IMR-90 (cell line): Measurements from ENCODE around the gene PIEZO1. TPM values are rescaled to one million over a fixed set of nuclear protein-coding genes. Genes with fewer than 3 reads are reported as not detected.

Experiments used
- ATAC-seq: fragments of 200-7000 bp; cut with Tn5 transposase; 2 replicates; pipeline ENCODE4 v1.9.1; 2020; ENCODE audit warnings: low read depth, mild to moderate bottlenecking, moderate library complexity
- BruUV-seq: library from RNA; stranded (reverse); fragments of 400-500 nt; replicated peaks from 2 replicates; lab custom pipeline; 2021; lab: Mats Ljungman, UMichigan
- CTCF ChIA-PET: fragments of 300-600 bp; formaldehyde crosslinking; extraction: SDS; loops from one replicate; lab custom pipeline; 2021; ENCODE audit warnings: antibody characterized with exemption; lab: Yijun Ruan, JAX
- POLR2A ChIA-PET: fragments of 300-600 bp; sonication (Branson Sonifier 250); formaldehyde crosslinking; loops from one replicate; lab custom pipeline; 2022; ENCODE audit warnings: antibody characterized with exemption; ENCODE audit not compliant: unreplicated experiment; lab: Charles Lee
- DNase-seq: peaks from one replicate; pipeline ENCODE4 v3.0.0; 2013
- H2AFZ ChIP-seq: replicated peaks from 2 replicates; pipeline ENCODE3; 2013; ENCODE audit warnings: low read length, mild to moderate bottlenecking; ENCODE audit not compliant: poor library complexity
- H2AK5ac ChIP-seq: 2 replicates; pipeline ENCODE4 v1.6.1; 2013; ENCODE audit warnings: low read depth, low read length, inconsistent platforms
- H2AK9ac ChIP-seq: replicated peaks from 2 replicates; pipeline ENCODE3; 2013; ENCODE audit warnings: mild to moderate bottlenecking, low read depth, low read length, moderate library complexity; ENCODE audit not compliant: poor library complexity
- H2BK120ac ChIP-seq: 2 replicates; pipeline ENCODE4 v1.6.1; 2013; ENCODE audit warnings: low read depth, low read length, inconsistent platforms
- H2BK15ac ChIP-seq: 3 replicates; pipeline ENCODE4 v1.6.1; 2013; ENCODE audit warnings: low read depth, low read length, inconsistent platforms
- H2BK20ac ChIP-seq: 2 replicates; pipeline ENCODE4 v1.6.1; 2013; ENCODE audit warnings: low read depth, mild to moderate bottlenecking, inconsistent platforms, low read length, moderate library complexity
- H2BK5ac ChIP-seq: 2 replicates; pipeline ENCODE4 v1.6.1; 2013; ENCODE audit warnings: mild to moderate bottlenecking, low read depth, low read length, inconsistent platforms; ENCODE audit not compliant: poor library complexity, severe bottlenecking
- H3K14ac ChIP-seq: replicated peaks from 2 replicates; pipeline ENCODE4 v1.6.1; 2013; ENCODE audit warnings: low read depth, low read length, inconsistent platforms
- H3K18ac ChIP-seq: 2 replicates; pipeline ENCODE4 v1.6.1; 2013; ENCODE audit warnings: low read depth, low read length, control low read depth
- H3K23ac ChIP-seq: 2 replicates; pipeline ENCODE4 v1.6.1; 2013; ENCODE audit warnings: low read depth, low read length, inconsistent platforms
- H3K27ac ChIP-seq: 2 replicates; pipeline ENCODE4 v1.5.1; 2013; ENCODE audit warnings: mild to moderate bottlenecking, control low read depth, low read length; ENCODE audit not compliant: insufficient read depth
- H3K27me3 ChIP-seq: 2 replicates; pipeline ENCODE4 v1.6.1; 2013; ENCODE audit warnings: low read length; ENCODE audit not compliant: control insufficient read depth, insufficient read depth
- H3K36me3 ChIP-seq: 2 replicates; pipeline ENCODE4 v1.6.1; 2013; ENCODE audit warnings: low read length, mixed read lengths; ENCODE audit not compliant: control insufficient read depth, insufficient read depth
- H3K4ac ChIP-seq: 2 replicates; pipeline ENCODE4 v1.6.1; 2013; ENCODE audit warnings: low read depth, low read length, inconsistent platforms
- H3K4me1 ChIP-seq: 2 replicates; pipeline ENCODE4 v1.6.1; 2013; ENCODE audit warnings: low read length, mixed read lengths; ENCODE audit not compliant: control insufficient read depth, insufficient read depth
- H3K4me2 ChIP-seq: 2 replicates; pipeline ENCODE4 v1.6.1; 2013; ENCODE audit warnings: low read depth, mild to moderate bottlenecking, control low read depth, low read length, moderate library complexity
- H3K4me3 ChIP-seq: 2 replicates; pipeline ENCODE4 v1.5.1; 2013; ENCODE audit warnings: low read depth, mild to moderate bottlenecking, control low read depth, low read length, moderate library complexity; ENCODE audit not compliant: insufficient read depth
- H3K56ac ChIP-seq: 2 replicates; pipeline ENCODE4 v1.6.1; 2013; ENCODE audit warnings: low read length, inconsistent platforms; ENCODE audit not compliant: insufficient read depth; ENCODE audit errors: extremely low read depth
- H3K79me1 ChIP-seq, 2 experiments: 2 replicates each; pipeline ENCODE4 v1.6.1; 2013; ENCODE audit warnings: low read length in 2 of 2, inconsistent platforms in 1 of 2, low read depth in 1 of 2
- H3K9ac ChIP-seq: 2 replicates; pipeline ENCODE4 v1.6.1; 2013; ENCODE audit warnings: low read depth, low read length, control low read depth
- H3K9me1 ChIP-seq: 2 replicates; pipeline ENCODE4 v1.6.1; 2013; ENCODE audit warnings: low read length, inconsistent platforms; ENCODE audit not compliant: insufficient read depth
- H3K9me3 ChIP-seq: 2 replicates; pipeline ENCODE4 v1.6.1; 2013; ENCODE audit warnings: low read length; ENCODE audit not compliant: control insufficient read depth, insufficient read depth
- H4K20me1 ChIP-seq: 2 replicates; pipeline ENCODE4 v1.6.1; 2013; ENCODE audit warnings: low read length, inconsistent platforms; ENCODE audit not compliant: insufficient read depth
- H4K5ac ChIP-seq: 2 replicates; pipeline ENCODE4 v1.6.1; 2013; ENCODE audit warnings: mild to moderate bottlenecking, low read depth, low read length, control low read depth
- H4K8ac ChIP-seq, 2 experiments: 2 replicates each; pipeline ENCODE4 v1.6.1; 2013; ENCODE audit warnings: low read depth in 2 of 2, low read length in 2 of 2, control low read depth in 1 of 2, inconsistent platforms in 1 of 2
- H4K91ac ChIP-seq: 2 replicates; pipeline ENCODE4 v1.6.1; 2013; ENCODE audit warnings: low read depth, low read length, inconsistent platforms; ENCODE audit not compliant: insufficient read depth
- BHLHE40 ChIP-seq: fragments of 150-350 bp; IDR thresholded peaks from 2 replicates; pipeline ENCODE4 v1.6.1; 2016; ENCODE audit warnings: mild to moderate bottlenecking, low read depth, low read length
- CEBPB ChIP-seq: IDR thresholded peaks from 2 replicates; pipeline ENCODE4 v1.6.1; 2012; ENCODE audit warnings: low read depth, low read length, improper control_type of control experiment
- CHD1 ChIP-seq: IDR thresholded peaks from 2 replicates; pipeline ENCODE4 v1.6.1; 2012; ENCODE audit warnings: low read depth, low read length, improper control_type of control experiment
- FOS ChIP-seq: fragments of 150-350 bp; IDR thresholded peaks from 2 replicates; pipeline ENCODE4 v1.6.1; 2016; ENCODE audit warnings: low read depth, low read length
- MAFK ChIP-seq: IDR thresholded peaks from 2 replicates; pipeline ENCODE4 v1.6.1; 2012; ENCODE audit warnings: low read depth, low read length, improper control_type of control experiment
- POLR2A ChIP-seq: IDR thresholded peaks from 2 replicates; pipeline ENCODE4 v1.6.1; 2012; ENCODE audit warnings: mild to moderate bottlenecking, low read depth, low read length
- RCOR1 ChIP-seq: IDR thresholded peaks from 2 replicates; pipeline ENCODE4 v1.6.1; 2012; ENCODE audit warnings: mild to moderate bottlenecking, low read length, improper control_type of control experiment; ENCODE audit not compliant: insufficient replicate concordance
- RFX5 ChIP-seq: IDR thresholded peaks from 2 replicates; pipeline ENCODE4 v1.8.0; 2012; ENCODE audit warnings: low read depth, mild to moderate bottlenecking, low read length, moderate library complexity
- WGBS, 2 experiments: methylation state at CpG; one replicate each; pipeline versions ENCODE4 v1.1.5 to v1.1.7; 2013; ENCODE audit warnings: missing lambda C conversion rate in 2 of 2; ENCODE audit not compliant: insufficient read length in 1 of 2; ENCODE audit errors: extremely low coverage in 2 of 2; 5-methylcytosine and 5-hydroxymethylcytosine counted together
- dilution Hi-C: fragments of 300-500 bp; cut with HindIII; formaldehyde crosslinking; loops from one replicate; pipeline ENCODE4 v1.14.3; 2018; ENCODE audit warnings: low sequenced_read_pairs; ENCODE audit not compliant: unreplicated experiment
- in situ Hi-C: fragments of 300-500 bp; cut with MboI; formaldehyde crosslinking; loops from 3 replicates; pipeline ENCODE4 v1.14.3; 2019; ENCODE audit warnings: low sequenced_read_pairs, inconsistent platforms, mixed read lengths
- intact Hi-C: fragments of 100-400 bp; cut with micrococcal nuclease; formaldehyde crosslinking; loops from 2 replicates; pipeline ENCODE4 v1.10.0; 2022
- polyA plus RNA-seq, 3 experiments: library from polyadenylated mRNA; depleted of rRNA; stranded (reverse); fragments of >200 nt; gene quantifications; 2 replicates each; pipeline ENCODE4 v1.2.3, GENCODE V29; 2012; ENCODE audit warnings: low replicate concordance in 1 of 3
- total RNA-seq: library from RNA; depleted of rRNA; stranded (reverse); fragments of >200 nt; gene quantifications from 2 replicates; pipeline ENCODE4 v1.2.3, GENCODE V29; 2012
- TF ChIP-seq, protein P1 (sequence below): fragments of 150-350 bp; IDR thresholded peaks from 2 replicates; pipeline ENCODE4 v1.6.1; 2016; ENCODE audit warnings: low read depth, mild to moderate bottlenecking, low read length, moderate library complexity, borderline replicate concordance
- TF ChIP-seq, protein P2 (sequence below): conservative IDR thresholded peaks from 2 replicates; pipeline ENCODE4 v1.5.1; 2012; ENCODE audit warnings: mild to moderate bottlenecking, low read depth, low read length, improper control_type of control experiment
- TF ChIP-seq, protein P3 (sequence below): fragments of 150-350 bp; IDR thresholded peaks from 2 replicates; pipeline ENCODE4 v1.6.1; 2017; ENCODE audit warnings: mild to moderate bottlenecking, antibody characterized with exemption, low read length, low read depth

Gene PIEZO1
- total and polyA plus RNA-seq, 2 of the 4 experiments (the other 2 are of a cell fraction): 36.2 to 372 TPM

DNA sequence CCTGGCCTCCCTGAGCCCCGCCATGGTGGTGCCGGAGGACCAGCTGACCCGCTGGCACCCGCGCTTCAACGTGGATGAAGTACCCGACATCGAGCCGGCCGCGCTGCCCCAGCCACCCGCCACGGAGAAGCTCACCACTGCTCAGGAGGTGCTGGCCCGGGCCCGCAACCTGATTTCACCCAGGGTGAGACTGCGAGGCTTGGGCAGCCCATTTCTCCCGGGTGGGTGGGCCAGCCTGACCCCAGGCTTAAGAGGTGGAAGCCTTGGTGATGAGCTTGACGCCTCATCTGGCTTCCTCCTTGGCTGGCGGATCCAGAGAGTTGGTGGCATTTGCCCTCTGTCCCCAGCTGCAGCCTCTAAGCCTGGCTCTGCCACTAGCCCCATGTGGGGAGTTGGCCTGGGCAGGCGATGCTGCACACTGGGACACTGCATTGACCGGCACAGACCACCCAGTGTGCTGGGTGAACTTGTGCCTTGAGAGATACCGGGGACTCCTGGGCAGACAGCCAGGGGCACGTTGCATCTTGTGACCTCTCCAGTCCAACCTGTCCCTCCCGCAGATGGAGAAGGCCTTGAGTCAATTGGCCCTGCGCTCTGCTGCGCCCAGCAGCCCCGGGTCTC is 21.6 kb upstream of the PIEZO1 start:
- ChIA-PET CTCF (no interaction called here), POLR2A (no interaction called here)
- no peak overlapping the region for H2BK20ac ChIP-seq
- H3K14ac ChIP-seq: no peak overlapping the region
- no peak for TF ChIP-seq CEBPB
- TF ChIP-seq POLR2A: no peak
- TF ChIP-seq CHD1: no peak
- TF ChIP-seq RFX5: no peak
- TF ChIP-seq, protein P1, sequence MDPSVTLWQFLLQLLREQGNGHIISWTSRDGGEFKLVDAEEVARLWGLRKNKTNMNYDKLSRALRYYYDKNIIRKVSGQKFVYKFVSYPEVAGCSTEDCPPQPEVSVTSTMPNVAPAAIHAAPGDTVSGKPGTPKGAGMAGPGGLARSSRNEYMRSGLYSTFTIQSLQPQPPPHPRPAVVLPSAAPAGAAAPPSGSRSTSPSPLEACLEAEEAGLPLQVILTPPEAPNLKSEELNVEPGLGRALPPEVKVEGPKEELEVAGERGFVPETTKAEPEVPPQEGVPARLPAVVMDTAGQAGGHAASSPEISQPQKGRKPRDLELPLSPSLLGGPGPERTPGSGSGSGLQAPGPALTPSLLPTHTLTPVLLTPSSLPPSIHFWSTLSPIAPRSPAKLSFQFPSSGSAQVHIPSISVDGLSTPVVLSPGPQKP: no peak
- TF ChIP-seq BHLHE40: no peak
- TF ChIP-seq MAFK: no peak
- TF ChIP-seq FOS: no peak
- TF ChIP-seq RCOR1: no peak
- TF ChIP-seq, protein P2, sequence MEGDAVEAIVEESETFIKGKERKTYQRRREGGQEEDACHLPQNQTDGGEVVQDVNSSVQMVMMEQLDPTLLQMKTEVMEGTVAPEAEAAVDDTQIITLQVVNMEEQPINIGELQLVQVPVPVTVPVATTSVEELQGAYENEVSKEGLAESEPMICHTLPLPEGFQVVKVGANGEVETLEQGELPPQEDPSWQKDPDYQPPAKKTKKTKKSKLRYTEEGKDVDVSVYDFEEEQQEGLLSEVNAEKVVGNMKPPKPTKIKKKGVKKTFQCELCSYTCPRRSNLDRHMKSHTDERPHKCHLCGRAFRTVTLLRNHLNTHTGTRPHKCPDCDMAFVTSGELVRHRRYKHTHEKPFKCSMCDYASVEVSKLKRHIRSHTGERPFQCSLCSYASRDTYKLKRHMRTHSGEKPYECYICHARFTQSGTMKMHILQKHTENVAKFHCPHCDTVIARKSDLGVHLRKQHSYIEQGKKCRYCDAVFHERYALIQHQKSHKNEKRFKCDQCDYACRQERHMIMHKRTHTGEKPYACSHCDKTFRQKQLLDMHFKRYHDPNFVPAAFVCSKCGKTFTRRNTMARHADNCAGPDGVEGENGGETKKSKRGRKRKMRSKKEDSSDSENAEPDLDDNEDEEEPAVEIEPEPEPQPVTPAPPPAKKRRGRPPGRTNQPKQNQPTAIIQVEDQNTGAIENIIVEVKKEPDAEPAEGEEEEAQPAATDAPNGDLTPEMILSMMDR: no peak
- TF ChIP-seq, protein P3, sequence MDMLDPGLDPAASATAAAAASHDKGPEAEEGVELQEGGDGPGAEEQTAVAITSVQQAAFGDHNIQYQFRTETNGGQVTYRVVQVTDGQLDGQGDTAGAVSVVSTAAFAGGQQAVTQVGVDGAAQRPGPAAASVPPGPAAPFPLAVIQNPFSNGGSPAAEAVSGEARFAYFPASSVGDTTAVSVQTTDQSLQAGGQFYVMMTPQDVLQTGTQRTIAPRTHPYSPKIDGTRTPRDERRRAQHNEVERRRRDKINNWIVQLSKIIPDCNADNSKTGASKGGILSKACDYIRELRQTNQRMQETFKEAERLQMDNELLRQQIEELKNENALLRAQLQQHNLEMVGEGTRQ: no peak
- H2AFZ ChIP-seq: no peak overlapping the region
- peaks cover 19% of the 10 kb centered on the region for H3K4me1 ChIP-seq
- no TSS peak for BruUV-seq
- no peak overlapping the region for H4K8ac ChIP-seq
- no peak overlapping the region for H4K91ac ChIP-seq
- WGBS, 2 experiments: 91% methylated on average over 17 of the region's 27 CpGs; no CpG with 5 or more reads in 1 of the 2 experiments
- dilution Hi-C loops: no loop called here
- H2AK9ac ChIP-seq: peak overlapping the region; percentile 3
- no peak overlapping the region for H3K4me3 ChIP-seq
- no peak overlapping the region for H2BK5ac ChIP-seq
- H2AK5ac ChIP-seq: no peak overlapping the region
- no peak overlapping the region for H3K9ac ChIP-seq
- H3K18ac ChIP-seq: no peak overlapping the region
- no peaks in the 10 kb centered on the region for H3K9me1 ChIP-seq
- no peak overlapping the region for H3K56ac ChIP-seq
- in situ Hi-C loops: no loop called here
- H3K4me2 ChIP-seq: no peak overlapping the region
- no peak overlapping the region for H3K27ac ChIP-seq
- H3K9me3 ChIP-seq: no peaks in the 10 kb centered on the region
- H3K79me1 ChIP-seq: peaks cover 11 to 63% of the 10 kb centered on the region in 2 experiments; a peak in 3 of 4 replicates
- H3K36me3 ChIP-seq: peaks cover 19% of the 10 kb centered on the region
- H3K4ac ChIP-seq: no peak overlapping the region
- no peak overlapping the region for H3K23ac ChIP-seq
- H4K5ac ChIP-seq: no peak overlapping the region
- ATAC-seq (no peak), DNase-seq (no peak)
- peaks cover 23% of the 10 kb centered on the region for H4K20me1 ChIP-seq
- no peak overlapping the region for H2BK120ac ChIP-seq
- no peaks in the 10 kb centered on the region for H3K27me3 ChIP-seq
- H2BK15ac ChIP-seq: no peak overlapping the region
- intact Hi-C loops: no loop called here
